Stimulated activated CD8-positive, alpha-beta memory T cell treated with anti-CD3 and anti-CD28 coated beads, Interleukin-12 subunit alpha, Interleukin-12 subunit beta, amount 100 ng/mL, for 24 hours (primary cell): ENCODE results near the gene TDRD9.
"Not testable (repeated sequence)": the region's sequence is repeated elsewhere in the genome, so short reads cannot be mapped to it uniquely, and the experiment has no call there.

Source experiments
- DNase-seq: peaks from one replicate; pipeline ENCODE4 v3.0.0-alpha.2; 2020; ENCODE audit errors: extremely low read depth

The TDRD9 gene

GRCh38 chr14:103974575-103974974 lies 46.3 kb downstream of the TDRD9 start:
- no peak for DNase-seq

GRCh38 chr14:103980623-103981238 lies 52.5 kb downstream of the TDRD9 start:
- DNase-seq = not testable (repeated sequence)

- no peak for DNase-seq
Measured at GRCh38 chr14:103984196-103984595, 55.9 kb downstream of the TDRD9 start.

- DNase-seq = no peak
Measured at GRCh38 chr14:103989034-103989433, 60.8 kb downstream of the TDRD9 start.

GRCh38 chr14:103989964-103990363 lies 61.7 kb downstream of the TDRD9 start:
- DNase-seq = no peak

DNA sequence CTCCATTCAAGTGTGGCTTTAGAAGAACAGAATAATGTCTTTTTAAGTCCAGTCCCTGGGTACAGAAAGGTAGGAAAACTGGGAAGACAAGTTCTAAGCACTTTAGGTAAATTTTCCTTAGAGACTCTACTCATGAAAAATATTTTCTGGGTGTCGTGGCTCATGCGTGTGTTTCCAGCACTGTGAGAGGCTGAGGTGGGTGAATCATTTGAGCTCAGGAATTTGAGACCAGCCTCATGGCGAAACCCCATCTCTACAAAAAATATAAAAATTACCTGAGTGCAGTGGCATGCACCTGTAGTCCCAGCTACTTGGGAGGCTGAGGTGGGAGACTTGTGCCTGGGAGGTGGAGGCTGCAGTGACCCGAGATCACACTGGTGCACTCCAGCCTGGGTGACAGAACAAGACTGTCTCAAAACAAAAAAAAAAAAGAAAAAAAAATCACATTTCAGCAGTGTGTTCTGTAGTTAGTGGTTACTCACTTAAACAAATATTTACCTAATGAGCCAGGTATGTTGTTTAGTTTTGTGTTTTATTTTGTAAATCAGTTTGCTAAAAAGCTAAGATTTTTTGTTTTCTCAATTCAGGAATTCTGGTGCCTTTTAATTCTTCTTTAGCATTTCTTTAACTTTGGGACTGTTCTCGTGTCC lies 66.4 kb downstream of the TDRD9 start:
- no peak for DNase-seq

- no peak for DNase-seq
Measured at GRCh38 chr14:103995876-103996275, 67.6 kb downstream of the TDRD9 start.

- no peak for DNase-seq
Measured at GRCh38 chr14:103997391-103997790, 69.1 kb downstream of the TDRD9 start.

DNA sequence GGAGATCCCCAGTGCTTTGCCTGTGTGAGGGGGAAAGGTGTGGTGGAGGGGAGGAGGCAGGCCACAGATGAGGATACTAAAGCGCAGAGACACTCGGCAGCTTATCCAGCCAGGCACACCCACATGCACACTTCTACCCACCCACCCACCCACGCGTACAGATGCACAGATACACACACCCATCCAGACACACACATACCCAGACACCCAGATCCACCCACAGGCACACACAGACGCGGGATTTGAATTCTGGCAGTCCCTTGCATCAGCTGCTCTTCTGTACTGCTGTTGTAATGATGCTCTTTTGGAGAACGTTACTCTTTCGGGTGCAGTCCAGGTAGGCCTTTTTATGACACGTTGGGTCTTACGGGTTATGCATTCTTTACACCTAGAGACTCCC lies 69.8 kb downstream of the TDRD9 start:
- DNase-seq = no peak

DNA sequence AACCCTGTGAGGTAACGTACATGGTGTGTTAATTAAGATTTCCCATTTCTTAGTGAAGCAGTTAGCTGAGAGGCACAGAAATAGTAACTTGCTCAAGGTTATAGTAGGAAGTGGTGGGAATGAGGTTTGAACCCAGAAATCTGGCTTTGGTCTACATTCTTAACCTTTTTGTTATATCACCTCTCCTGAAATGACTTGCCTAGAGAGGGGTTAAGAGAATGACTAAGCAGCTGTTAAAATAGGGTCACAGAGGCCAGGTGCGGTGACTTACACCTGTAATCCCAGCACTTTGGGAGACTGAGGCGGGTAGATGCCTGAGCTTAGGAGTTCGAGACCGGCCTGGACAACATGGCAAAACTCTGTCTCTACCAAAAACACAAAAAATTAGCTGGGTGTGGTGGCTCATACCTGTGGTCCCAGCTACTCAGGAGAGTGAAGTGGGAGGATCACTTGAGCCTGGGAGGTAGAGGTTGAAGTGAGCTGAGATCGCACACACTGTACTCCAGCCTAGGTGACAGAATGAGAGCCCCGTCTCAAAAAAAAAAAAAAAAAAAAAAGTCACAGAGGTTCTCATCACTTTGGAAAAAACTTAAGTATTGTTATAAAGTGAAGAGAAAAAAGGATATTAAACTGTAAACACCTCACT lies 71.7 kb downstream of the TDRD9 start:
- no peak for DNase-seq

DNA sequence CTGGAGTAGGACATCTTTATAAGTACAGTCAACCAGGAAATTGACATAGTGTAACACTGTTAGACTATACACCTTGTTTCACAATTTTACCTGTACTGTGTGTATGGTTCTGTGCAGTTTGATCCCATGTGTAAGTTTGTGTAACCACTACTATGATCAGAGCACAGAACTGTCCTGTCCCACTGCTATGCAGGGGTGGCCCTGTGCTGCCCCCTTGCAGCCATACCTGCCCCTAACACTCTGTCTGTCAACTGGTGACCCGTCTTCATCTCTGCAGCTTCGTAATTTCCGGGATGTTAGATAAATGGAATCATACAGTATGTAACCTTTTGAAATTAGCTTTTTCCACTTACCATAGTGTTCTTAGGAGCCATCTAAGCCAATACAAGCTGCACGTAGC lies 72.7 kb downstream of the TDRD9 start:
- no peak for DNase-seq

DNA sequence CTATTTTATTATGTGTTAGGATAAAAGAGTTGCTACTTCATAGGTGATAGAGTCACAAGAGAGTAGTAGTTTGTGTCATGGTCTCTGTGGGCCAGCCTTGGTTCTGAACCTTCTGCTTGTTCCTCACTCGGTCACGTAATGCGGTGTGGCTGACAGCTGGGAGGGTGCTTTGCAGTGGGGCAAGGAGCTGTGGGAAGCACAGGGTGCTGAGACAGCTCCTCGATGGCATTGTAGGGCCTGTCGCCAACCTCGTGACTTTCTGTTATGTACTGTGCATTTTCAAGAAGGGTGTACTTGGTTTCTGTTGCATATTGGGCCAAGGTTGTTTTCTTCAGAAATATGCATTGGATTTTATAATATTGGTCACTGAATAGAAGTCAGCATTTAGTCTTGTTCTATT lies 75.4 kb downstream of the TDRD9 start:
- no peak for DNase-seq

DNA sequence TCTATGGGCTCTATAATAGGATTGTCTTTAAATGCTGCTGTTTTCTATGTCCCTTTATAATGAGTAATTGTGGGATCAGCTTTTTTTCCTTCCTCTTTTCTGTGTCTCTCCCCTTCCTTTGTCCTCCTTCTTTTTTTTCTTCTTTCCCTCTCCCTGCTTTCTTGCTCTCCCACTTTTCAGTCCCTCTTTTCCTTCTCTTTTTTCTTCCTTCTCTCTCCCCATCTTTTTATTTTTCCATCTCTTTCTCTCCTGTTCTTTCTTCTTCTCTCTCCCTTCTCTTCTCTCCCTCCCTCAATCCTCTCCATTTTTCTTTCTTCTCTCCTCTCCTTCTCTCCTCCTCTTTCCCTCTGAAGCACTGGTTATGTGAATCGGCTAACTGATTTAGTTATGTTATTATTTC lies 76.6 kb downstream of the TDRD9 start:
- no peak for DNase-seq

- no peak for DNase-seq
Measured at GRCh38 chr14:104005489-104005888, 77.2 kb downstream of the TDRD9 start.

DNA sequence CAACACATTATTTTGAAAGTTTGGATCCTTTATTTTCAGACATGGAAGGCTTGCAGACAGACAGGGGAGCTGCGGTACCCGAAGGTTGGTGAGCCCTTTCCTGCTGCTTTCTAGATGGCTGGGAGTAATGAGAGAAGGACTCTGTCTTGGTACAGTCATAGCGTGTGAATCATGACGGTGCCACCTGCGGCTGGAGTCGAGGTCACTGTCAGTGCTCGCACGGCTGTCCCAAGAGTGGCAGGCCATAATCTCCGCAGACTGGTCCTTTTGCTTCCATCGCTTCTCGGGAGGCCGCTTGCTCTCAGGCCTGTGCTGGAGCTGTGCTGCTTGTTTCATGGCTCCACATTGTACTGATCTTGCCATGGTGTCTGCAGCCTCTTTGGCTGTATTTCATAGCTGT lies 78.9 kb downstream of the TDRD9 start:
- no peak for DNase-seq

- DNase-seq = no peak
Measured at GRCh38 chr14:104009297-104009696, 81.0 kb downstream of the TDRD9 start.

DNA sequence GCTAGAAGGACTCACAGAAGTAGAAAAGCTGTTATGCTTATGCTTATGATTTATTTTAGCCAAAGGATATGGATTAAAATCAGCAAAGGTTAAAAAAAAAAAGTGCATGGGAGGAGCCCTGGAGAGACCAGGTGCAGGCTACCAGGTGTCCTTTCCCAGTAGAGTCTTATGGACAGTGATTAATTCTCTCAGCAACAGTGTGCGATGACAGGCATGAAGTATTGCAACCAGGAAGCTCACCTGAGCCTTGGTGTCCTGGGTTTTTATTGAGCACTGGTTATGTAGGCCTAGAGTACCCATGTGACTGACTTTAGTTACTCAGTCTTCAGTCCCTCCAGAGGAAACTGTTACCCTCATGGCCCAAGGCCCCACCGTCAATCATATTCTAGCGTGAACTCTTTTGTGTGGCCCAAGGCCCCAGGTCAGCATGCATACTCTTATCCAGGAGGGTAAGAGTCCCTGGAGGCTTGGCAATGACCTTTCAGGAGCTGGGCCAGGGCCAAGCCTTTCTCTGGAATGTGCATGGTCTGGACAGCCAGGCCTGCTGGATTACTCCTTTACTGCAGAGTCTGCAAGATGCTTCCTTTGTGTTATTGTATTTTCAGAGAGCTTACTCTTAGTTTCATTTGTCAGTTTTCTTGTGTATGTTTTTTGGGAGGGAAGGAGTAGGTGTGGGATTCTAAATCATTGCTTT lies 83.7 kb downstream of the TDRD9 start:
- no peak for DNase-seq

DNA sequence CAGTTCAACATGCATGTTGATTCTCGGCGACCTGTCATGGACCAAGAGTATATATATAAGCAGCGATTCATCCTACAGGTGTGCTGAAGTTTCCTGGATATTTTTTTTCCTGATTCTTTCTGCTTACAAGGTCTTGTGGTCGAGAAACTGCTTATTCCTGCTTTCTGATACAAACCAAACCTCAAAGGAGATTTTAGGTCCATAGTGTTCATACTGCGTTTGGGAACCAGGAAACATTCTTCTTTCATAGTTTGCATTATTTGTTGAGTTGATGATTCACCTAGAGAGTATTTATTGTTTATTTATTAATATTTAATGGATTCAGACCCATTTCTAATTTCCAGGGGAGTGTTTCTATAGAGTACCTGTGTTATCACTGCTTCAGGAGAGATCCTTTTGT lies 86.5 kb downstream of the TDRD9 start:
- no peak for DNase-seq

DNA sequence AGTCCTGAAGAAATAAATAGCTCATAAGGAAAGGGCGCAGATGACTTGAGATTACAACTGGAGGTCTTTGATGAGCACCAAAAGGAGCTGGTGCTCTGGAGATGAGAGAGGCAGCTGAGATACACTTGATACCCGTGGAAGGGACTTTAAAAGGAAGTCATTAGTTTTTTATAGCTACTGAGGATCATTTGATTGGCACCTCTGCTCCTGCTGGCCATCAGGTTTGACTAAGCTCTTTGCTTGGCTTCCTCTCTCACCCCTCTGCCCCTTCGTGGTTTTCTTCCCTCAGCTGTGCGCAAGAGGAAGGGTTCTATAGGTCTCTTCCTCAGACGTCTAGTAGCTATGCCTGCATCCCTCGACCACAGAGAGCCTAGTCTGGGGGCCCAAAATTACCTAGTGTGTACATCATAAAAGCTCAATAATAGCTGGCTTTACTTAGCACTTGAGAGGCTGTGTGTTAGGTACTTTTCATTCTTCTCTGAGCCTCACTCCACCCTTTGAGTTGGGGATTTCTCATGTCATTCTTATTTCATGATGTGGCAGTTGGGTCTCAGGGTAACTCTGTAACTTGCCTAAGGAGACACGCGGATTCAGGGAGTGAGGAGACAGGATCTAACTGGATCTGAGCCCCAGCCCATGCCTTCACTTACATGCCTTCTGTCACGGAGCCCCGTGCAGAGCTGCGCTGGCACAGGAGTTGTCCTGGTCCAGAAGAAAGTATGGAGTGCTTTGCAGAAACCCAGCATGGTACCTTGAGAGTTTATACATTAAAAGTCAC lies 88.8 kb downstream of the TDRD9 start:
- no peak for DNase-seq

- DNase-seq = no peak
Measured at GRCh38 chr14:104019029-104019428, 90.8 kb downstream of the TDRD9 start.

GRCh38 chr14:104019806-104020205 lies 91.5 kb downstream of the TDRD9 start:
- no peak for DNase-seq

DNA sequence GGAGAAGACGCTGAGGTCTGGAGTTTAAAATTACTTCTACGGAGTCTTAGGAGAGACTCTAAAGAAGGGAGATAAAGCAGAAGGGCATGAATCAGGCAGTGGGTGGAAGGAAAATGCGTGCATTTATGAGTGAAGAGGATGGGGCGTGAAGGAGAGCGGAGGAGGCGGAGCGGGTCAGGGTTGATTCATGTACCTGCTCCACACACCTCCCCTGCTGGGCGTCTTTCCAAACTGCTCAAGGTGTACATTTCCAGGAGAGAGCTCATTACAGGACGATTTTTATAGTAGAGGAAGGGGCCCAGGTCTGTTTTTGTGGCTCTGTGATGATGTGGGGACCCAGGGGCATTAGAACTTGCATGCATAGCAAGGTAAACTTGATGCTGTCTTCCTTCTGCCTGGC lies 92.2 kb downstream of the TDRD9 start:
- no peak for DNase-seq
